GM18873 (cell line): ENCODE measurements around the gene SERPINB7.

Experiments
- ATAC-seq: cut with Tn5 transposase; IDR thresholded peaks from one replicate; pipeline ENCODE4 v1.9.1; 2021; ENCODE audit warnings: mild to moderate bottlenecking, moderate library complexity, moderate number of reproducible peaks; ENCODE audit not compliant: unreplicated experiment, low FRiP score

Gene SERPINB7

GRCh38 chr18:63784787-63785452 is 9.7 kb downstream of the SERPINB7 start:
- no peak for ATAC-seq

- ATAC-seq: no peak
These were observed 12.5 kb downstream of the SERPINB7 start for GRCh38 chr18:63787673-63788072.

GRCh38 chr18:63788447-63789096 is 13.4 kb downstream of the SERPINB7 start:
- ATAC-seq: no peak

- no peak for ATAC-seq
These were observed 14.1 kb downstream of the SERPINB7 start for GRCh38 chr18:63789327-63789726.

- ATAC-seq: no peak
These were observed 20.4 kb downstream of the SERPINB7 start for GRCh38 chr18:63795606-63796005.

- no peak for ATAC-seq
These were observed 24.0 kb downstream of the SERPINB7 start for GRCh38 chr18:63799189-63799588.

GRCh38 chr18:63801343-63801742 is 26.1 kb downstream of the SERPINB7 start:
- no peak for ATAC-seq

- ATAC-seq: no peak
These were observed 32.9 kb downstream of the SERPINB7 start for GRCh38 chr18:63808125-63808524.

- ATAC-seq: no peak
These were observed 42.3 kb downstream of the SERPINB7 start for GRCh38 chr18:63817441-63818051.

GRCh38 chr18:63818212-63818611 is 43.0 kb downstream of the SERPINB7 start:
- no peak for ATAC-seq

GRCh38 chr18:63819786-63820185 is 44.6 kb downstream of the SERPINB7 start:
- ATAC-seq: no peak

GRCh38 chr18:63820694-63821093 is 45.5 kb downstream of the SERPINB7 start:
- ATAC-seq: no peak

GRCh38 chr18:63823516-63824219 is 48.5 kb downstream of the SERPINB7 start:
- ATAC-seq: no peak

GRCh38 chr18:63824220-63824525 is 49.0 kb downstream of the SERPINB7 start:
- ATAC-seq: no peak

GRCh38 chr18:63828120-63828519 is 52.9 kb downstream of the SERPINB7 start:
- no peak for ATAC-seq

GRCh38 chr18:63828656-63829055 is 53.4 kb downstream of the SERPINB7 start:
- ATAC-seq: no peak

- ATAC-seq: no peak
These were observed 54.7 kb downstream of the SERPINB7 start for GRCh38 chr18:63829886-63830285.

GRCh38 chr18:63831080-63831788 is 56.0 kb downstream of the SERPINB7 start:
- ATAC-seq: peak; percentile 91

GRCh38 chr18:63832470-63832869 is 57.3 kb downstream of the SERPINB7 start:
- ATAC-seq: peak; percentile 83

GRCh38 chr18:63834471-63835113 is 59.4 kb downstream of the SERPINB7 start:
- no peak for ATAC-seq
